Thymus (tissue), 2 donors: ENCODE measurements around the gene GRIFIN. TPM values are rescaled to one million over a fixed set of nuclear protein-coding genes. Genes with fewer than 3 reads are reported as not detected.

Experiments
- polyA plus RNA-seq: library from polyadenylated mRNA; stranded (reverse); fragments of 200-250 nt; gene quantifications from one replicate; pipeline ENCODE4 v1.2.3, GENCODE V29; 2013
- total RNA-seq: library from RNA; stranded (reverse); fragments of 120-200 nt; gene quantifications from one replicate; pipeline ENCODE4 v1.2.4, GENCODE V29; 2013
- donor health status: healthy.

The GRIFIN gene
- total and polyA plus RNA-seq, 2 donors, result not detected

Other genes with a start within 250 kb of the GRIFIN start
- 103 TPM for gene MAD1L1, start 243.5 kb downstream of the GRIFIN start, total RNA-seq
- 93.3 TPM for gene MAD1L1, start 243.5 kb downstream of the GRIFIN start, polyA plus RNA-seq
- 28.2 TPM for gene MRM2, start 234.2 kb downstream of the GRIFIN start, total RNA-seq
- gene MRM2, start 234.2 kb downstream of the GRIFIN start, polyA plus RNA-seq, result 24.6 TPM
- 105 TPM for gene NUDT1, start 234.2 kb downstream of the GRIFIN start, total RNA-seq
- 37.5 TPM for gene NUDT1, start 234.2 kb downstream of the GRIFIN start, polyA plus RNA-seq
- 10.4 TPM for gene SNX8, start 162.0 kb downstream of the GRIFIN start, total RNA-seq
- 25.9 TPM for gene SNX8, start 162.0 kb downstream of the GRIFIN start, polyA plus RNA-seq
- gene EIF3B, start 121.6 kb downstream of the GRIFIN start, total RNA-seq, result 115 TPM
- 86.0 TPM for gene EIF3B, start 121.6 kb downstream of the GRIFIN start, polyA plus RNA-seq
- gene CHST12, start 72.8 kb downstream of the GRIFIN start, total RNA-seq, result 5.8 TPM
- gene CHST12, start 72.8 kb downstream of the GRIFIN start, polyA plus RNA-seq, result 8.9 TPM
- 10.1 TPM for gene LFNG, start 43.4 kb upstream of the GRIFIN start, total RNA-seq
- gene LFNG, start 43.4 kb upstream of the GRIFIN start, polyA plus RNA-seq, result 13.6 TPM
- gene BRAT1, start 79.1 kb upstream of the GRIFIN start, total RNA-seq, result 19.9 TPM
- 40.8 TPM for gene BRAT1, start 79.1 kb upstream of the GRIFIN start, polyA plus RNA-seq
- gene IQCE, start 82.6 kb upstream of the GRIFIN start, total RNA-seq, result 4.2 TPM
- 3.8 TPM for gene IQCE, start 82.6 kb upstream of the GRIFIN start, polyA plus RNA-seq
- 4.4 TPM for gene TTYH3, start 155.6 kb upstream of the GRIFIN start, total RNA-seq
- 20.4 TPM for gene TTYH3, start 155.6 kb upstream of the GRIFIN start, polyA plus RNA-seq
- gene AMZ1, start 211.8 kb upstream of the GRIFIN start, total RNA-seq, result 0.05 TPM
- gene AMZ1, start 211.8 kb upstream of the GRIFIN start, polyA plus RNA-seq, result 0.07 TPM